Endothelial cell (in vitro differentiated cells): ENCODE results near the gene SERGEF. TPM values are rescaled to one million over a fixed set of nuclear protein-coding genes. Genes with fewer than 3 reads are reported as not detected.

Experiments
- DNase-seq: peaks from one replicate; pipeline ENCODE4 v3.0.0; 2021; ENCODE audit warnings: low spot score
- H3K27ac Mint-ChIP-seq: one replicate; pipeline ENCODE4 v1.8.0; 2021; ENCODE audit warnings: mixed read lengths, inconsistent platforms; ENCODE audit not compliant: unreplicated experiment
- H3K27me3 Mint-ChIP-seq: one replicate; pipeline ENCODE4 v1.8.0; 2021; ENCODE audit warnings: mild to moderate bottlenecking, moderate library complexity, mixed read lengths, inconsistent platforms; ENCODE audit not compliant: unreplicated experiment
- H3K36me3 Mint-ChIP-seq: one replicate; pipeline ENCODE4 v1.8.0; 2021; ENCODE audit warnings: mild to moderate bottlenecking, low read depth, mixed read lengths, inconsistent platforms; ENCODE audit not compliant: unreplicated experiment
- H3K4me1 Mint-ChIP-seq: one replicate; pipeline ENCODE4 v1.8.0; 2021; ENCODE audit warnings: mild to moderate bottlenecking, mixed read lengths, inconsistent platforms; ENCODE audit not compliant: unreplicated experiment
- H3K4me3 Mint-ChIP-seq: one replicate; pipeline ENCODE4 v1.8.0; 2021; ENCODE audit warnings: mild to moderate bottlenecking, mixed read lengths, inconsistent platforms; ENCODE audit not compliant: unreplicated experiment
- H3K9me3 Mint-ChIP-seq: one replicate; pipeline ENCODE4 v1.8.0; 2021; ENCODE audit warnings: mixed read lengths, inconsistent platforms; ENCODE audit not compliant: unreplicated experiment
- CTCF ChIP-seq: fragments of 200-600 bp; sonication (generic); IDR thresholded peaks from one replicate; pipeline ENCODE4 v1.5.0; 2021; ENCODE audit warnings: antibody characterized with exemption; ENCODE audit not compliant: unreplicated experiment
- total RNA-seq: library from RNA; stranded (reverse); fragmentation: NEBNext Ultra II Directional; extraction: Animal tissue kit (Norgen Biotek cat#: 25700); gene quantifications from one replicate; pipeline ENCODE4 v1.2.1, GENCODE V29; 2021; ENCODE audit not compliant: unreplicated experiment

SERGEF gene
- total RNA-seq, 1 donor from 2014 or later, result 19.1 TPM

- H3K9me3 Mint-ChIP-seq, result no peaks in the 10 kb centered on the region
- H3K27ac Mint-ChIP-seq, result no peak overlapping the region
- DNase-seq, result no peak
- H3K27me3 Mint-ChIP-seq, result peaks cover 6% of the 10 kb centered on the region
- no peak overlapping the region for H3K4me3 Mint-ChIP-seq
- no peaks in the 10 kb centered on the region for H3K36me3 Mint-ChIP-seq
- TF ChIP-seq CTCF, result no peak
- no peaks in the 10 kb centered on the region for H3K4me1 Mint-ChIP-seq
Observed at GRCh38 chr11:17781626-17782025, 231.2 kb downstream of the SERGEF start.

- no peak for DNase-seq
- no peaks in the 10 kb centered on the region for H3K36me3 Mint-ChIP-seq
- peaks cover 6% of the 10 kb centered on the region for H3K27me3 Mint-ChIP-seq
- H3K9me3 Mint-ChIP-seq, result no peaks in the 10 kb centered on the region
- H3K4me1 Mint-ChIP-seq, result no peaks in the 10 kb centered on the region
- no peak overlapping the region for H3K27ac Mint-ChIP-seq
- no peak for TF ChIP-seq CTCF
- H3K4me3 Mint-ChIP-seq, result no peak overlapping the region
Observed at GRCh38 chr11:17781221-17781620, 231.6 kb downstream of the SERGEF start.

- Mint-ChIP-seq H3K9me3 (no peaks in the 10 kb centered on the region), H3K36me3 (no peaks in the 10 kb centered on the region)
Observed at GRCh38 chr11:17780668-17781067, 232.2 kb downstream of the SERGEF start.

GRCh38 chr11:17779861-17780594, 232.8 kb downstream of the SERGEF start:
- no peak for TF ChIP-seq CTCF
- Mint-ChIP-seq H3K4me1 (no peaks in the 10 kb centered on the region), H3K4me3 (no peak overlapping the region), H3K27me3 (peaks cover 4% of the 10 kb centered on the region), H3K27ac (no peak overlapping the region), H3K9me3 (no peaks in the 10 kb centered on the region), H3K36me3 (no peaks in the 10 kb centered on the region)
- DNase-seq, result no peak

More at GRCh38 chr11:17780668-17781067, 232.2 kb downstream of the SERGEF start:
- H3K27me3 Mint-ChIP-seq, result peaks cover 6% of the 10 kb centered on the region
- H3K27ac Mint-ChIP-seq, result no peak overlapping the region
- no peak for DNase-seq
- no peaks in the 10 kb centered on the region for H3K4me1 Mint-ChIP-seq
- H3K4me3 Mint-ChIP-seq, result no peak overlapping the region
- no peak for TF ChIP-seq CTCF
